Stimulated activated CD4-positive, alpha-beta T cell treated with anti-CD3 and anti-CD28 coated beads, TNF-alpha, amount 100 ng/mL, for 1 hour (primary cell): Measurements from ENCODE around the gene MLX.
"Not testable (repeated sequence)": the region's sequence is repeated elsewhere in the genome, so short reads cannot be mapped to it uniquely, and the experiment has no call there.

Source experiments
- DNase-seq, 3 donors: peaks; one replicate each; pipeline ENCODE4 v3.0.0-alpha.2; 2020; ENCODE audit warnings: low read depth in 3 of 3, low spot score in 1 of 3

Gene MLX

GRCh38 chr17:42554250-42555121 is 12.4 kb upstream of the MLX start:
- DNase-seq = peak in 2 of 3 donors; percentile 39 to 53

GRCh38 chr17:42555122-42555622 is 11.7 kb upstream of the MLX start:
- no peak for DNase-seq

GRCh38 chr17:42555961-42556617 is 10.8 kb upstream of the MLX start:
- not testable (repeated sequence) for DNase-seq

- DNase-seq = no peak
Observed at GRCh38 chr17:42559075-42559474, 7.8 kb upstream of the MLX start.

GRCh38 chr17:42560246-42560645 is 6.7 kb upstream of the MLX start:
- no peak for DNase-seq

GRCh38 chr17:42561897-42562387 is 5.0 kb upstream of the MLX start, which contains the start of gene COASY:
Gene COASY, plus strand, starts transcription at chr17:42562148. Its CDS starts 475 bp downstream, at chr17:42562623.
- DNase-seq = peak; percentile 70 to 82 (median 79)

- DNase-seq = no peak
Observed at GRCh38 chr17:42562388-42563142, 4.3 kb upstream of the MLX start.

GRCh38 chr17:42563143-42563509 is 3.8 kb upstream of the MLX start:
- DNase-seq = no peak

- no peak for DNase-seq
Observed at GRCh38 chr17:42563543-42563942, 3.4 kb upstream of the MLX start.

- no peak for DNase-seq
Observed at GRCh38 chr17:42563950-42564349, 3.0 kb upstream of the MLX start.

GRCh38 chr17:42564815-42565522 is 1.9 kb upstream of the MLX start:
- no peak for DNase-seq

GRCh38 chr17:42565523-42566214 is 1.2 kb upstream of the MLX start:
- no peak for DNase-seq

GRCh38 chr17:42566215-42566882 is 551 bp upstream of the MLX start:
- DNase-seq = no peak

- DNase-seq = no peak
Observed at GRCh38 chr17:42568341-42569111, 1.6 kb downstream of the MLX start.

- no peak for DNase-seq
Observed at GRCh38 chr17:42571435-42572225, 4.7 kb downstream of the MLX start.

GRCh38 chr17:42573095-42573494 is 6.2 kb downstream of the MLX start:
- no peak for DNase-seq

GRCh38 chr17:42574463-42574862 is 7.6 kb downstream of the MLX start:
- no peak for DNase-seq

GRCh38 chr17:42577140-42577531 is 10.2 kb downstream of the MLX start:
- no peak for DNase-seq
